H1 (cell line): ENCODE measurements around the gene PECR. TPM values are rescaled to one million over a fixed set of nuclear protein-coding genes. Genes with fewer than 3 reads are reported as not detected.

ENCODE experiments used
- RFX5 ChIP-seq: IDR thresholded peaks from 2 replicates; pipeline ENCODE4 v1.6.1; 2011; ENCODE audit warnings: low read depth, low read length, improper control_type of control experiment, borderline replicate concordance
- SIN3A ChIP-seq, 2 experiments: IDR thresholded peaks in 1 of 2; conservative IDR thresholded peaks in 1 of 2; 2 replicates each; pipeline ENCODE4 v1.6.1; 2011 to 2012; ENCODE audit warnings: low read length in 2 of 2, improper control_type of control experiment in 1 of 2, low read depth in 1 of 2, mild to moderate bottlenecking in 1 of 2
- SP2 ChIP-seq: IDR thresholded peaks from 2 replicates; pipeline ENCODE4 v1.6.1; 2012; ENCODE audit warnings: mild to moderate bottlenecking, low read length, inconsistent platforms
- polyA plus RNA-seq, 7 experiments: library from polyadenylated mRNA; depleted of rRNA in 3 of 7; stranded (reverse) in 5 of 7; unstranded in 2 of 7; fragments of >200 nt in 5 of 7; fragments of 200-250 nt in 2 of 7; gene quantifications; 1 replicate in 5 of 7; 2 replicates in 1 of 7; 4 replicates in 1 of 7; pipeline versions ENCODE4 v1.2.1 to v1.2.3, GENCODE V29; 2011 to 2013; ENCODE audit warnings: missing spikeins in 2 of 7, mixed read lengths in 2 of 7
- total RNA-seq: library from RNA; stranded (reverse); fragmentation: NEBNext Ultra II Directional; extraction: Animal tissue kit (Norgen Biotek cat#: 25700); gene quantifications from 2 replicates; pipeline ENCODE4 v1.2.1, GENCODE V29; 2021

Gene PECR
- total and polyA plus RNA-seq, 2 of the 8 experiments (the other 6 are each of a cell fraction or from before 2014, with no cell fraction given): 15.9 to 19.2 TPM

DNA sequence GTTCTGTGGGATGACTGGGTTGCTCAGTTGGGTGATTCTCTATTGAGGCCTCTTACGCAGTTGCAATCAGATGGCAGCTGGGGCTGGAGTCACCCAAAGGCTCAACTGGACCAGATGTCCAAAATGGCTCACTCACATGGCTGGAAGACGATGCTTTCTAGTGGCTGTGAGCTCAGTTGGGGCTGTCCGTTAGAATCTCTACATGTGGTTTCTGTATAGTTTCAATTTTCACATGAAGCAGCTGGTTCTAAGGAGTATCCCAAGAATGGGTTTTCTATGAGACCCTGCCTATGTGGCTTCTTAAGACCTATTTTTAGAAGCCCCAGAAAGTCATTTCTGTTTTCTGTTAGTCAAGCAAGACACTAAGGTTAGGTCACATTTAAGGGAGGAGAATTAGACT lies 32.0 kb upstream of the PECR start (continued):
- TF ChIP-seq RFX5 (no peak), SP2 (no peak), SIN3A (conservative IDR thresholded peaks at IDR 0.05 in 1 of 2, IDR thresholded peaks at IDR 0.05 in 1 of 2; ENCODE audit: low read depth in 1 of 2, low read length in 2 of 2) (no peak)
